Measurements from ENCODE around the gene B4GAT1. TPM values are rescaled to one million over a fixed set of nuclear protein-coding genes. Genes with fewer than 3 reads are reported as not detected.

The B4GAT1 gene
- total and polyA plus RNA-seq, 2 of the 13 experiments (the other 11 are each of a cell fraction or from before 2014, with no cell fraction given): 40.4 to 109 TPM

DNA sequence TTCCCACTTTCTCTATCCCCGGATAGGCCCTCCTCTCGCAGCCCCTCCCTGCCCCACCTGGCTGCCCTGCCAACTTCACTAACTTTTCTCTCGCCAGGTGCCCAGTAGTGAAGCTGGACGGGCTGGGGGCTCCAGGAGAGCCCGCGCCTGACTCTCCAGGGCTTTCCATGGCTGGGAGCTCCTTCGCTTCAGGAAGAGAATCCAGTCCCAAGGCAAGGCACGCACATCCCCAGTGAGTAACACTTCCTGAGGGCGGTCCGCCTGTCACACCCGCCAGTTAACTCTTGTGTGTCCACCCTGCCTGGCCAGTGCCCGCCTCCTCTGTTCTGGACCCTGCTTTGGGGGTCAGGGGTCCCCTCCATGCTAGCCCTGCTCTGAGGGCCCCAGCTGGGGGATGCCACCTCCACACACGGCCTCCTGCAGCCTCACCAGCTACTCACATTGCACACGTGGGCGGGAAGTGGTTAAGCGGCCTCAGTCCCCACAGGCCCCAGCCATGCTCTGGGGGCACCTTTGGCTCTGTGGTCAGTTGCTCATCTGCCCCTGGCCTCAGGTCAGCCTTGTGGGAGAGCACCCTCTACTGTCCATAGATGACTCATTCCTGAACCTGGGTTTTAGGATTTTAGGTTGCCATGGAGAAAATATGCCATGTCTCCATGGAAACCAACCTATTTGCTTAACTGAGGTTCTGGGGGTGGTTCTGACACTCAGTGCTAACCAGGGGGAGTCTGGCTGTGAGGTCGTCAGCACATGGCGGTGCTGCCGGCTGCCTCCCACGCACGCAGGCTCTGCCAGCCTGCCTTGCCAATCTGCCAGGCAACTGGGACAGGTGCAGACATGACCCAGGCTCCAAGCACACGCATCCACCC, 11.0 kb downstream of the B4GAT1 start, which contains the start of gene RIN1 (continued):
- TF ChIP-seq EHMT2 (IDR thresholded peaks at IDR 0.05; ENCODE audit: borderline replicate concordance, low read depth, low read length) (no peak), SALL2 (CRISPR knock-in tag; IDR thresholded peaks at IDR 0.05) (0 out of 2 replicates have a peak, but pooled peaks have one; percentile 61), ZNF20 (CRISPR knock-in tag; IDR thresholded peaks at IDR 0.05) (no peak), ZNF264 (CRISPR knock-in tag; IDR thresholded peaks at IDR 0.05) (no peak), SP1 (IDR thresholded peaks at IDR 0.05) (no peak), SP1 (CRISPR knock-in tag; IDR thresholded peaks at IDR 0.05) (peak; percentile 55), MIXL1 (CRISPR knock-in tag; IDR thresholded peaks at IDR 0.05) (peak; percentile 82), KLF15 (CRISPR knock-in tag; IDR thresholded peaks at IDR 0.05; ENCODE audit: borderline replicate concordance) (no peak), ZNF737 (CRISPR knock-in tag; IDR thresholded peaks at IDR 0.05; ENCODE audit: borderline replicate concordance) (no peak), ARHGAP35 (CRISPR knock-in tag; IDR thresholded peaks at IDR 0.05; ENCODE audit: borderline replicate concordance) (no peak; the same call in 1 of the 2 replicates), MIER2 (CRISPR knock-in tag; IDR thresholded peaks at IDR 0.05) (no peak; the same call in 1 of the 2 replicates), ZNF607 (CRISPR knock-in tag; IDR thresholded peaks at IDR 0.05; ENCODE audit: borderline replicate concordance) (peak; percentile 65; the same call in 1 of the 2 replicates), RFXANK (CRISPR knock-in tag; IDR thresholded peaks at IDR 0.05) (no peak), FOXK2 (IDR thresholded peaks at IDR 0.05) (no peak), NR2F2 (IDR thresholded peaks at IDR 0.05; ENCODE audit: borderline replicate concordance, low read depth) (no peak), MEIS1 (CRISPR knock-in tag; IDR thresholded peaks at IDR 0.05; ENCODE audit: borderline replicate concordance) (no peak), NFYB (CRISPR knock-in tag; IDR thresholded peaks at IDR 0.05) (no peak), ZMAT3 (CRISPR knock-in tag; conservative IDR thresholded peaks at IDR 0.05) (no peak), SPEN (CRISPR knock-in tag; IDR thresholded peaks at IDR 0.05; ENCODE audit: low read depth) (peak; percentile 48; the same call in 1 of the 2 replicates), DR1 (CRISPR knock-in tag; IDR thresholded peaks at IDR 0.05) (no peak)
- TF ChIP-seq, protein P1, sequence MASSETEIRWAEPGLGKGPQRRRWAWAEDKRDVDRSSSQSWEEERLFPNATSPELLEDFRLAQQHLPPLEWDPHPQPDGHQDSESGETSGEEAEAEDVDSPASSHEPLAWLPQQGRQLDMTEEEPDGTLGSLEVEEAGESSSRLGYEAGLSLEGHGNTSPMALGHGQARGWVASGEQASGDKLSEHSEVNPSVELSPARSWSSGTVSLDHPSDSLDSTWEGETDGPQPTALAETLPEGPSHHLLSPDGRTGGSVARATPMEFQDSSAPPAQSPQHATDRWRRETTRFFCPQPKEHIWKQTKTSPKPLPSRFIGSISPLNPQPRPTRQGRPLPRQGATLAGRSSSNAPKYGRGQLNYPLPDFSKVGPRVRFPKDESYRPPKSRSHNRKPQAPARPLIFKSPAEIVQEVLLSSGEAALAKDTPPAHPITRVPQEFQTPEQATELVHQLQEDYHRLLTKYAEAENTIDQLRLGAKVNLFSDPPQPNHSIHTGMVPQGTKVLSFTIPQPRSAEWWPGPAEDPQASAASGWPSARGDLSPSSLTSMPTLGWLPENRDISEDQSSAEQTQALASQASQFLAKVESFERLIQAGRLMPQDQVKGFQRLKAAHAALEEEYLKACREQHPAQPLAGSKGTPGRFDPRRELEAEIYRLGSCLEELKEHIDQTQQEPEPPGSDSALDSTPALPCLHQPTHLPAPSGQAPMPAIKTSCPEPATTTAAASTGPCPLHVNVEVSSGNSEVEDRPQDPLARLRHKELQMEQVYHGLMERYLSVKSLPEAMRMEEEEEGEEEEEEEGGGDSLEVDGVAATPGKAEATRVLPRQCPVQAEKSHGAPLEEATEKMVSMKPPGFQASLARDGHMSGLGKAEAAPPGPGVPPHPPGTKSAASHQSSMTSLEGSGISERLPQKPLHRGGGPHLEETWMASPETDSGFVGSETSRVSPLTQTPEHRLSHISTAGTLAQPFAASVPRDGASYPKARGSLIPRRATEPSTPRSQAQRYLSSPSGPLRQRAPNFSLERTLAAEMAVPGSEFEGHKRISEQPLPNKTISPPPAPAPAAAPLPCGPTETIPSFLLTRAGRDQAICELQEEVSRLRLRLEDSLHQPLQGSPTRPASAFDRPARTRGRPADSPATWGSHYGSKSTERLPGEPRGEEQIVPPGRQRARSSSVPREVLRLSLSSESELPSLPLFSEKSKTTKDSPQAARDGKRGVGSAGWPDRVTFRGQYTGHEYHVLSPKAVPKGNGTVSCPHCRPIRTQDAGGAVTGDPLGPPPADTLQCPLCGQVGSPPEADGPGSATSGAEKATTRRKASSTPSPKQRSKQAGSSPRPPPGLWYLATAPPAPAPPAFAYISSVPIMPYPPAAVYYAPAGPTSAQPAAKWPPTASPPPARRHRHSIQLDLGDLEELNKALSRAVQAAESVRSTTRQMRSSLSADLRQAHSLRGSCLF (CRISPR knock-in tag; IDR thresholded peaks at IDR 0.05; ENCODE audit: borderline replicate concordance): no peak
- TF ChIP-seq, protein P2, sequence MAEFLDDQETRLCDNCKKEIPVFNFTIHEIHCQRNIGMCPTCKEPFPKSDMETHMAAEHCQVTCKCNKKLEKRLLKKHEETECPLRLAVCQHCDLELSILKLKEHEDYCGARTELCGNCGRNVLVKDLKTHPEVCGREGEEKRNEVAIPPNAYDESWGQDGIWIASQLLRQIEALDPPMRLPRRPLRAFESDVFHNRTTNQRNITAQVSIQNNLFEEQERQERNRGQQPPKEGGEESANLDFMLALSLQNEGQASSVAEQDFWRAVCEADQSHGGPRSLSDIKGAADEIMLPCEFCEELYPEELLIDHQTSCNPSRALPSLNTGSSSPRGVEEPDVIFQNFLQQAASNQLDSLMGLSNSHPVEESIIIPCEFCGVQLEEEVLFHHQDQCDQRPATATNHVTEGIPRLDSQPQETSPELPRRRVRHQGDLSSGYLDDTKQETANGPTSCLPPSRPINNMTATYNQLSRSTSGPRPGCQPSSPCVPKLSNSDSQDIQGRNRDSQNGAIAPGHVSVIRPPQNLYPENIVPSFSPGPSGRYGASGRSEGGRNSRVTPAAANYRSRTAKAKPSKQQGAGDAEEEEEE (CRISPR knock-in tag; IDR thresholded peaks at IDR 0.05; ENCODE audit: borderline replicate concordance): no peak; the same call in 1 of the 2 replicates
